ENCODE results near the gene ALPK3.

GRCh38 chr15:84840255-84840654 lies 23.1 kb downstream of the ALPK3 start:
- TF ChIP-seq CTCF (IDR thresholded peaks at IDR 0.05): no peak
- no peak for TF ChIP-seq EZH2 (IDR thresholded peaks at IDR 0.05)

Measured in neural progenitor cell (in vitro differentiated cells).